Stimulated activated CD4-positive, alpha-beta T cell treated with anti-CD3 and anti-CD28 coated beads, Interleukin-1b, Interleukin-23, amount 100 ng/mL, for 24 hours (primary cell): ENCODE results near the gene SLC2A11.

Source experiments
- DNase-seq, 4 experiments: peaks; one replicate each; pipeline ENCODE4 v3.0.0-alpha.2; 2020; ENCODE audit warnings: low read depth in 4 of 4, low spot score in 1 of 4

Gene SLC2A11, protein sequence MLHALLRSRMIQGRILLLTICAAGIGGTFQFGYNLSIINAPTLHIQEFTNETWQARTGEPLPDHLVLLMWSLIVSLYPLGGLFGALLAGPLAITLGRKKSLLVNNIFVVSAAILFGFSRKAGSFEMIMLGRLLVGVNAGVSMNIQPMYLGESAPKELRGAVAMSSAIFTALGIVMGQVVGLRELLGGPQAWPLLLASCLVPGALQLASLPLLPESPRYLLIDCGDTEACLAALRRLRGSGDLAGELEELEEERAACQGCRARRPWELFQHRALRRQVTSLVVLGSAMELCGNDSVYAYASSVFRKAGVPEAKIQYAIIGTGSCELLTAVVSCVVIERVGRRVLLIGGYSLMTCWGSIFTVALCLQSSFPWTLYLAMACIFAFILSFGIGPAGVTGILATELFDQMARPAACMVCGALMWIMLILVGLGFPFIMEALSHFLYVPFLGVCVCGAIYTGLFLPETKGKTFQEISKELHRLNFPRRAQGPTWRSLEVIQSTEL

GRCh38 chr22:23857606-23858483 lies at the start of gene SLC2A11:
Gene SLC2A11 (plus strand): TSS chr22:23857875. CDS start chr22:23858000, 125 bp downstream.
- DNase-seq = peak; percentile 79 to 93 (median 86)

DNA sequence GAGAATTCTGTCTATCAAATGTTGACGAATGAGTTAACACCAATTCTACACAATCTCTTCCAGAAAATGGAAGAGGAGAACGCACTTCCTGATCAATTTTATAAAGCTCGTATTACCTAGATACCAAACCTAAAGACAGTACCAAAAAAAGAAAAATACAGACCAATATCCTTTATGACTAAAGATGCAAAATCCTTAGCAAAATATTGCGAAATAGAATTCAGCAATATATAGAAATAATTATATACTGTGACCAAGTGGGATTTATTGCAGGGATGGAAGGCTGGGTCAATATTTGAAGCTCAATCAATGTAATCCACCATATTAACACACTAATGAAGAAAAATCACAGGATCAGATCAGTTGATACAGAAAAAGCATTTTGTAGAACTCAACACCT lies 45.3 kb upstream of the SLC2A11 start:
- no peak for DNase-seq

GRCh38 chr22:23815541-23816155 lies 42.0 kb upstream of the SLC2A11 start:
- no peak for DNase-seq

DNA sequence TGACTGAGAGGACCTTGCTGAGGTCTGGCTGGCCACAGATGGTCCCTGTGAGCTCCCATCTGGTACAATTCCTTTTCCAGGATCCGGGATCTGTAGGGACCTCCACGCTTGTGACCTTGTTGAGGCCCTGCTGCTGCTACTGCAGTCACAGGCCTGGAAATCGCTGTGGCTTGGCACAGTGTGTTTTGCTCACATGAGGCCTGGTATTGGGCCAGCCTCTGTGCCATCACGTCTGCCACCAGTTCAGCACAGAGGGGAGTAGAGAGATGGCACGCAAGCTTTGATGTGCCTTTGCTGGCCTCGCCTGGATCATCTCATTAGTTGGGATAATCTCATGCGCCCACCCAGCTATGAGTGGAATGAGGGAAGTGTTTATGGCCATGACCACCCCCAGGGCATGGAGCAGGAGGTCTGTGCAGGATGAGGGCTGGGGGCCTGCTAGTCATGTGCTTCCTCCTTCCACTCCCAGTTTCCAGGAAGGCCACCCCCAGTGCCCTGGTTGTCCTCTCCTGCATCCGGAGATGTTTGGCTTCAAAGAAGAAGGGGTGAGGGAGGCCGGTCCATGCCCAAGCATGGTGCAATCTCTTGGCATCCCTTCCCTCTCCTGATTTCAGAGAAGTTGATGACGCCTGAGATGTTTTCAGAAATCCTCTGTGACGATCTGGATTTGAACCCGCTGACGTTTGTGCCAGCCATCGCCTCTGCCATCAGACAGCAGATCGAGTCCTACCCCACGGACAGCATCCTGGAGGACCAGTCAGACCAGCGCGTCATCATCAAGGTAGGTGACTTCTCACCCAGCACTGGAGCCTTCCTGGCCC lies 41.3 kb upstream of the SLC2A11 start:
- no peak for DNase-seq

- DNase-seq = no peak
These were observed 40.5 kb upstream of the SLC2A11 start for GRCh38 chr22:23817146-23817545.

DNA sequence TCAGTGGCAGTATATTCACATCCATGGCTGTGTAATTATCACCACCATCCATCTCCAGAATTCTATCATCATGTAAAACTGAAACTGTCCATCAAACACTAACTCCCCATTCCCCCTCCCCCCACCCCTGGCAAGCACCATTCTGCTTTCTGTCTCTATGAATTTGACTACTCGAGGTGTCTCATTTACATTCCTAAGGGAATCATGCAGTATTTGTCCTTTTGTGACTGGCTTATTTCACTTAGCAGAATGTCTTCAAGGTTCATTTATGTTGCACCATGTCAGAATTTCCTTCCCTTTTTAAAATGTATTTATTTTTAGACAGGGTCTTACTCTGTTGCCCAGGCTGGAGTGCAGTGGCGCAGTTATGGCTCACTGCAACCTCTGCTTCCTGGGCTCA lies 39.1 kb upstream of the SLC2A11 start:
- DNase-seq = no peak

DNA sequence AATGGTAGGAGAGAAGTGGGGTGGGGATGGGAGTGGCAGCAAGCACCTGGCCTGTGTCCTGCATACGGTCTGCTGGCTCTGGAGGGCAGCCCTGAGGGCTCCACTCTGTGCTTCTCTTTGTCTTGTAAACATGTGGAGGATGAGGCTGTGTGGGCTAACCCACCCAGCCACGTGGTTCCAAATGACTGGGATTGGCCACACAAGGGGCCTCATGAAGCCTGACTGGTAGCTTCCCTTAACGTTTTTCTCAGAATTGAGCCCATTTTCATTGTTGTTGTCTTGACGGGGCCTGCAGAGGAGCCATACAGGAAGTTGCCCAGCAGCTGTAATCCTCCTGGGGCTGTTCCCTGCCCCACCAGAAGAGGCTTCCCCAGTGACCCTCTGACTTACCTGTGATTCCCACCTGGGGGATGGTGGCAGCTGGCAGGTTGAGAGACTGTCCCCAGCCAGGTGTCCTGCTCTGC lies 36.9 kb upstream of the SLC2A11 start:
- DNase-seq = no peak

DNA sequence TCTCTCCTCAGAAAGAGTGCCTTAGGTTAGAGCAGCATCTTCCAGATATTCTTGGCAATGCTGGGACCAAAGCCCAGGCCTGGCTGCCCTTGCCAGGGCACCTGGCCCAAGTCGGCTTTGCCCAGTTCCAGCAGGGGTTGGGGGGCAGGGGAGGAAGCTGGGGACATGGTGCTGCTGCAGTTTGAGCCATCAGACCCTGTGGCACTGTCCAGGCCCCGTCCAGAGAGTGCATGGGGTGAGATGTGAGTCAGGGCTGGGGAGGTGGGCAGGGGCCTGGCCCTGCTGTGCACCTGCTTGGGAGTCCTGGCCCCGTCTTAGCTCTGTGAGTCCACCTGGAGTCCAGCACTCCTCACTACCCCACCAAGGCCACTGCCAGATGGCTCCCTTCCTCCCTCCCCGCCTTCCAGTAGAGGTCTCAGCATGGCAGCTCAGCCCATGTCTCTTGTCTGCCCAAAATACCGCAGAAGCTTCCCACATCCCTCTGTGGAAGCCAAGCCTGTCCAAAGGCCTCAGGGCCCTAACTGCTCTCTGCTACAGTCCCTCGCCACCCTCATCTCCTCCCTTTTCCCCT lies 35.5 kb upstream of the SLC2A11 start:
- DNase-seq = no peak

DNA sequence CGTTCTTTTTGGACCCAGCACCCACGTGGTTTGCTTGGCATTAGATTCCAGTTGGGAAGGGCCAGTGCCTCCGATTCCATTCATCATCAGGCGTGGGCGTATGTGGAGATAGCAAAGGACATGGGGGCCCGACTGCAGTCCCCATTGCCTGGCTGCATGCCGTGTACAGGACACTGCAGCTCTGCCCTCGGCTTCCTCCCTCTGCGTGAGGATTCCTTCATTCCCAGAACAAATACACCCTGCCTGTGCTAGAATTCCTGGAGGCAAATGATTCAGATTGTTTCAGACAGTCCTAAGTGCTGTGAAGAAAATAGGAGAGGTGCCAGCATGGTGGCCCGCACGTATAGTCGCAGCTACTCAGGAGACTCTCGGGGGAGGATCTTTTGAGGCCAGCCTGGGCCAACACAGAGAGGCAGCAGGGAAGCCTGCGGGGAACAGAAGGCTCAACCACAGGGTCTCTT lies 34.3 kb upstream of the SLC2A11 start:
- DNase-seq = no peak

- DNase-seq = no peak
These were observed 33.0 kb upstream of the SLC2A11 start for GRCh38 chr22:23824476-23825245.

DNA sequence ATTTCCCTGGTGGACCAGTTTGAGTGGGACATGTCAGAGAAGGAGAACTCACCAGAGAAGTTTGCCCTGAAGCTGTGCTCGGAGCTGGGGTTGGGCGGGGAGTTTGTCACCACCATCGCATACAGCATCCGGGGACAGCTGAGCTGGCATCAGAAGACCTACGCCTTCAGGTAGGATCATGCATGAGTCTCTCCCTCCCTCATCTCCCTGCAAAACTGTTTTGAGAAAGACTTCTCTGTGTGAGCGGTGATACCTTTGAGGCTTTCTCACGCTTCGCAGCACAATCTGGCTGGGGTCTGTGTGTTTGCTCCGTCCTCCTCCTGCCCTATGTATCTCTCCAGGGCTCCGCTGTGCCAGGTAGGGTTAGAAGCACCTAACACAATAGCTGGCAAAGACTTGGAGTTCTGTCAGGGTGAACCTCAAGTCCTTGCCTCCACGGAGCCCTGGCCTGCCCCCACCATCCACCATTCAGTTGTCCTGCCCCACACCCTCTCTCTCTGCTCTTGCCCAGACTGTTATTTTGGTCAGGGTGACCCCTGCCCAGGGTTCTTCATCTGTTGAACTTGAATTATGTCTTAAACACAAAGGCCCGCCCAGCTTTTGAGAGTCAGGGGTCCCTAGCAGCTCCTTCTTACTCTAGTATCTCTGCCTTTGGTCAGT lies 32.3 kb upstream of the SLC2A11 start:
- no peak for DNase-seq

DNA sequence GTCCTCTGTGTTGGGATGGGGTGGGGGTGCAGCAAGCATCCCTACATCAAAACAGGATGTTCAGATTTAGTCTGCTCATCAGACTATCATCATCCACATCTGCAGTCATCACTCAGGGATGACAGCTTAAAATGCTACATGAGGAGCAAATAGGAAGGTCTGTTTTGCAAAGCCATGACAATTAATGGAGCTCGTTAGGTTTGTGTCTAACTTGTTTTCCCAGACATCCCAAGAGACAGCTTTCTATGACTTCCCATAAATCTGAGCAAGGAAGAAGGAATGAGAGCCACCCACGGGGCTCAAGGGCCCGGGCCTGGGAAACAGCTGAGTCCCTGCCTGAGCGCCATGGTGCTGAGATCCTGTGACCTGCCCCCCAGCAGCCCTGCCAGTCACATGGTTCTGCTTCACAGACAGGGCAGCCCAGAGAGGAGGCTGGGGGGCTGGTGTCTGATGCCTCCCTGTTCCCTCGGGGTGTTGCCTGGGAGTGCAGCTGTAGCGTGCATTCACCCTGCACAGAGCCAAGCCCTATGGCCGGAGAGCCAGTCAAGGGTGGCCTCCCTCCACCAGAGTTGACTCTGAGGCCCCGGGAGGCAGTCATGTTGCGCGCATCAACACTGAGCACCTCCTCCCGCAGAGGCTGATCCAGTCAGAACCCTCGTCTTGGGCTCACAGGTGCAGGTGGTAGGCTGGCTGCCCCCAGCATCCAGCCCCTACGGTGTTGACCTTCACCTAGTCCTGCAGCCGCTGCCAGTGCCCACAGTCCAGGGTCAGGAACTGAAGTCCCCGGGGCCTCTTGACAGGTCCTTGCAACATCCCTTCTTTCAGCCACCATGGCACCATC lies 30.9 kb upstream of the SLC2A11 start:
- DNase-seq = no peak

GRCh38 chr22:23827351-23827995 lies 30.2 kb upstream of the SLC2A11 start:
- DNase-seq = no peak

GRCh38 chr22:23828800-23829680 lies 28.6 kb upstream of the SLC2A11 start:
- DNase-seq = no peak

DNA sequence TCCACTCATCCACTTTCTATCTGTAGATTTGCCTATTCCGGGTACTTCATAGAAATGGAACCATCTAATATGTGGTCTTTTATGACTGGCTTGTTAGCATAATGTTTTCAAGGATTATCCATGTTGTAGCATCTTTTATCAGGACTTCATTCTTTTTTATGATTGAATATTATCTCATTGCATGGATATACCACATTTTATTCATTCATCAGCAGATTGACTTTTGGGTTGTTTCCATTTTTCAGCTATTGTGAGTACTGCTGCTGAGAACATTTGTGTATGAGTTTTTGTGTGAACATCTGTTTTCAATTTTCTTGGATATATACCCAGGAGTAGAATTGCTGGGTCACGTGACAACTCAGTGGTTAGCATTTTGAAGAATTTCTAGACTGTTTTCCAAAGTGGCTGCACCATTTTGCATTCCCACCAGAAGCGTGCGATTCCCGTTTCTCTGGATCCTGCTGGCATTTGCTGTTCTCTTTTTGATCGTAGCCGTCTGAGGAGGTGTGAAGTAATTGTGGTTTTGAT lies 27.8 kb upstream of the SLC2A11 start:
- no peak for DNase-seq

- DNase-seq = no peak
These were observed 26.4 kb upstream of the SLC2A11 start for GRCh38 chr22:23831261-23831660.
